Neural progenitor cell (in vitro differentiated cells): ENCODE measurements around the gene TRPC4AP. TPM values are rescaled to one million over a fixed set of nuclear protein-coding genes. Genes with fewer than 3 reads are reported as not detected.

Experiments
- DNase-seq: peaks from one replicate; pipeline ENCODE4 v3.0.0-alpha.2; 2016; ENCODE audit warnings: low spot score
- H2AFZ ChIP-seq: fragments of 200-600 bp; sonication (generic); replicated peaks from 2 replicates; pipeline ENCODE4 v1.6.1; 2016; ENCODE audit warnings: antibody characterized with exemption
- H3F3A ChIP-seq: fragments of 200-600 bp; sonication (generic); 2 replicates; pipeline ENCODE4 v1.6.1; 2016; ENCODE audit warnings: antibody characterized with exemption, low read depth
- H3K27ac ChIP-seq: fragments of 200-600 bp; sonication (generic); 2 replicates; pipeline ENCODE4 v1.5.1; 2016; ENCODE audit warnings: mild to moderate bottlenecking
- H3K27me3 ChIP-seq: fragments of 200-600 bp; sonication (generic); 2 replicates; pipeline ENCODE4 v1.6.1; 2016; ENCODE audit warnings: mild to moderate bottlenecking, moderate library complexity
- H3K36me3 ChIP-seq: fragments of 200-600 bp; sonication (generic); 2 replicates; pipeline ENCODE4 v1.5.1; 2016
- H3K4me1 ChIP-seq: fragments of 200-600 bp; sonication (generic); 2 replicates; pipeline ENCODE4 v1.6.1; 2016; ENCODE audit warnings: mixed run types
- H3K4me2 ChIP-seq: fragments of 200-600 bp; sonication (generic); 2 replicates; pipeline ENCODE4 v1.6.1; 2016
- H3K4me3 ChIP-seq: fragments of 200-600 bp; sonication (generic); 2 replicates; pipeline ENCODE4 v1.5.1; 2016
- H3K79me2 ChIP-seq: fragments of 200-600 bp; sonication (generic); 2 replicates; pipeline ENCODE4 v1.6.1; 2016; ENCODE audit warnings: low read depth
- H3K9ac ChIP-seq: fragments of 200-600 bp; sonication (generic); 2 replicates; pipeline ENCODE4 v1.6.1; 2016
- H3K9me3 ChIP-seq: fragments of 200-600 bp; sonication (generic); 2 replicates; pipeline ENCODE4 v1.5.1; 2016; ENCODE audit warnings: low read depth
- H4K20me1 ChIP-seq: fragments of 200-600 bp; sonication (generic); 2 replicates; pipeline ENCODE4 v1.6.1; 2016; ENCODE audit warnings: low read depth
- H3K27ac Mint-ChIP-seq: 3 replicates; pipeline ENCODE4 v1.8.0; 2021; ENCODE audit warnings: mixed read lengths
- H3K27me3 Mint-ChIP-seq: 2 replicates; pipeline ENCODE4 v1.8.0; 2022; ENCODE audit warnings: low read depth, mild to moderate bottlenecking, inconsistent platforms, moderate library complexity, mixed read lengths; ENCODE audit not compliant: insufficient read depth
- H3K36me3 Mint-ChIP-seq: 3 replicates; pipeline ENCODE4 v1.8.0; 2021; ENCODE audit warnings: mixed read lengths
- H3K4me1 Mint-ChIP-seq: 3 replicates; pipeline ENCODE4 v1.8.0; 2021; ENCODE audit warnings: mixed read lengths
- H3K4me3 Mint-ChIP-seq: 3 replicates; pipeline ENCODE4 v1.8.0; 2021; ENCODE audit warnings: mild to moderate bottlenecking, moderate library complexity, mixed read lengths
- H3K9me3 Mint-ChIP-seq: 3 replicates; pipeline ENCODE4 v1.8.0; 2020; ENCODE audit warnings: mixed read lengths
- CTCF ChIP-seq: fragments of 200-600 bp; sonication (generic); IDR thresholded peaks from 2 replicates; pipeline ENCODE4 v1.5.1; 2017; ENCODE audit warnings: antibody characterized with exemption, mild to moderate bottlenecking
- EZH2 ChIP-seq: fragments of 200-600 bp; sonication (generic); IDR thresholded peaks from 2 replicates; pipeline ENCODE4 v1.6.1; 2017; ENCODE audit warnings: antibody characterized with exemption, mild to moderate bottlenecking, moderate library complexity
- EZH2phosphoT487 ChIP-seq: fragments of 200-600 bp; sonication (generic); IDR thresholded peaks from 2 replicates; pipeline ENCODE4 v1.6.1; 2017; ENCODE audit warnings: antibody characterized with exemption
- total RNA-seq: library from RNA; depleted of rRNA; stranded (reverse); fragments of >200 nt; gene quantifications from 2 replicates; pipeline ENCODE4 v1.2.3, GENCODE V29; 2015; ENCODE audit warnings: low replicate concordance

The TRPC4AP gene
- total RNA-seq, 1 donor from 2014 or later, result 73.0 TPM

GRCh38 chr20:34997774-34998173 lies 94.8 kb downstream of the TRPC4AP start:
- Histone ChIP-seq H3K9me3 (no peaks in the 10 kb centered on the region), H3K4me1 (no peaks in the 10 kb centered on the region), H3K4me3 (no peak overlapping the region), H3K79me2 (no peaks in the 10 kb centered on the region), H2AFZ (no peak overlapping the region), H3K27ac (no peak overlapping the region), H4K20me1 (peaks cover 9% of the 10 kb centered on the region), H3K9ac (no peak overlapping the region), H3K36me3 (no peaks in the 10 kb centered on the region), H3F3A (no peaks in the 10 kb centered on the region), H3K4me2 (no peak overlapping the region), H3K27me3 (no peaks in the 10 kb centered on the region)
- Mint-ChIP-seq H3K36me3 (peaks cover 22% of the 10 kb centered on the region), H3K27ac (peak overlapping the region; percentile 82), H3K4me3 (peak overlapping the region; percentile 23), H3K27me3 (peaks cover 3% of the 10 kb centered on the region), H3K9me3 (no peaks in the 10 kb centered on the region), H3K4me1 (no peaks in the 10 kb centered on the region)
- no peak for DNase-seq
- TF ChIP-seq EZH2 (no peak), CTCF (no peak), EZH2phosphoT487 (no peak)

- no peak for DNase-seq
- Mint-ChIP-seq H3K27ac (no peak overlapping the region), H3K4me3 (no peak overlapping the region), H3K36me3 (peaks cover 19% of the 10 kb centered on the region), H3K4me1 (no peaks in the 10 kb centered on the region), H3K9me3 (no peaks in the 10 kb centered on the region), H3K27me3 (peaks cover 3% of the 10 kb centered on the region)
- no peaks in the 10 kb centered on the region for H3K79me2 ChIP-seq
- H3F3A ChIP-seq, result no peaks in the 10 kb centered on the region
- TF ChIP-seq EZH2, result no peak
- TF ChIP-seq CTCF, result no peak
- TF ChIP-seq EZH2phosphoT487, result no peak
- H3K27ac ChIP-seq, result no peak overlapping the region
- no peaks in the 10 kb centered on the region for H3K36me3 ChIP-seq
- no peak overlapping the region for H2AFZ ChIP-seq
- H3K9ac ChIP-seq, result no peak overlapping the region
- H4K20me1 ChIP-seq, result peaks cover 9% of the 10 kb centered on the region
- no peaks in the 10 kb centered on the region for H3K27me3 ChIP-seq
- H3K4me3 ChIP-seq, result no peak overlapping the region
- H3K4me1 ChIP-seq, result no peaks in the 10 kb centered on the region
- no peak overlapping the region for H3K4me2 ChIP-seq
- no peaks in the 10 kb centered on the region for H3K9me3 ChIP-seq
These were observed 95.5 kb downstream of the TRPC4AP start for GRCh38 chr20:34997131-34997561.

GRCh38 chr20:34996243-34997028 lies 96.2 kb downstream of the TRPC4AP start:
- Histone ChIP-seq H3K4me3 (no peak overlapping the region), H3F3A (no peaks in the 10 kb centered on the region), H3K36me3 (no peaks in the 10 kb centered on the region), H2AFZ (no peak overlapping the region), H3K27ac (no peak overlapping the region), H3K27me3 (no peaks in the 10 kb centered on the region), H3K4me1 (no peaks in the 10 kb centered on the region), H4K20me1 (peaks cover 9% of the 10 kb centered on the region), H3K9ac (no peak overlapping the region), H3K9me3 (no peaks in the 10 kb centered on the region), H3K4me2 (no peak overlapping the region), H3K79me2 (no peaks in the 10 kb centered on the region)
- peaks cover 18% of the 10 kb centered on the region for H3K36me3 Mint-ChIP-seq
- no peak for DNase-seq
- no peaks in the 10 kb centered on the region for H3K4me1 Mint-ChIP-seq
- no peak for TF ChIP-seq CTCF
- TF ChIP-seq EZH2, result no peak
- TF ChIP-seq EZH2phosphoT487, result no peak
- no peaks in the 10 kb centered on the region for H3K9me3 Mint-ChIP-seq
- no peaks in the 10 kb centered on the region for H3K27me3 Mint-ChIP-seq
- peak overlapping the region; percentile 46 for H3K27ac Mint-ChIP-seq
- H3K4me3 Mint-ChIP-seq, result no peak overlapping the region
